Measurements from ENCODE around the gene PHRF1.

GRCh38 chr11:657691-658126, 81.4 kb downstream of the PHRF1 start:
- TF ChIP-seq CTCF (IDR thresholded peaks at IDR 0.05) (no peak), POLR2A (IDR thresholded peaks at IDR 0.05) (no peak), EP300 (IDR thresholded peaks at IDR 0.05) (no peak)

All from upper lobe of left lung (tissue), 4 donors.